ENCODE results near the gene ADORA2A.

ADORA2A gene

GRCh38 chr22:24394254-24394653 is 33.1 kb upstream of the ADORA2A start:
- no peak for FAIRE-seq
- no peak for DNase-seq (ENCODE audit: insufficient read length, low spot score)
- no peak for TF ChIP-seq CTCF (IDR thresholded peaks at IDR 0.05; ENCODE audit: insufficient read depth, missing control alignments)

GRCh38 chr22:24398409-24398808 is 29.0 kb upstream of the ADORA2A start:
- FAIRE-seq (peak; percentile 46), DNase-seq (ENCODE audit: insufficient read length, low spot score) (no peak)
- TF ChIP-seq CTCF (IDR thresholded peaks at IDR 0.05; ENCODE audit: insufficient read depth, missing control alignments), result no peak

GRCh38 chr22:24400034-24400725 is 27.2 kb upstream of the ADORA2A start:
- no peak for FAIRE-seq
- no peak for TF ChIP-seq CTCF (IDR thresholded peaks at IDR 0.05; ENCODE audit: insufficient read depth, missing control alignments)

GRCh38 chr22:24400726-24401596 is 26.4 kb upstream of the ADORA2A start:
- DNase-seq (ENCODE audit: insufficient read length, low spot score), result no peak
- no peak for FAIRE-seq
- TF ChIP-seq CTCF (IDR thresholded peaks at IDR 0.05; ENCODE audit: insufficient read depth, missing control alignments), result no peak

More at GRCh38 chr22:24400034-24400725, 27.2 kb upstream of the ADORA2A start:
- DNase-seq (ENCODE audit: insufficient read length, low spot score), result no peak

- no peak for TF ChIP-seq CTCF (IDR thresholded peaks at IDR 0.05; ENCODE audit: insufficient read depth, missing control alignments)
- FAIRE-seq (no peak), DNase-seq (ENCODE audit: insufficient read length, low spot score) (no peak)
Observed at GRCh38 chr22:24401931-24402367, 25.4 kb upstream of the ADORA2A start.

GRCh38 chr22:24402460-24403192 is 24.8 kb upstream of the ADORA2A start:
- TF ChIP-seq CTCF (IDR thresholded peaks at IDR 0.05; ENCODE audit: insufficient read depth, missing control alignments), result no peak
- FAIRE-seq (no peak), DNase-seq (ENCODE audit: insufficient read length, low spot score) (no peak)
